HepG2 (cell line): ENCODE data around the gene PPEF2. TPM values are rescaled to one million over a fixed set of nuclear protein-coding genes. Genes with fewer than 3 reads are reported as not detected.
"Not testable (repeated sequence)": the region's sequence is repeated elsewhere in the genome, so short reads cannot be mapped to it uniquely, and the experiment has no call there.

Experiments
- CEBPB ChIP-seq: IDR thresholded peaks from 2 replicates; pipeline ENCODE4 v1.6.1; 2011; ENCODE audit warnings: low read depth, low read length, improper control_type of control experiment, borderline replicate concordance
- CEBPG ChIP-seq: IDR thresholded peaks from 2 replicates; pipeline ENCODE4 v1.6.1; 2016
- FOXA3 ChIP-seq: IDR thresholded peaks from 2 replicates; pipeline ENCODE4 v1.6.1; 2016; ENCODE audit warnings: missing genetic modification reagents, missing compliant biosample characterization
- GABPA ChIP-seq, 2 experiments: IDR thresholded peaks; 2 replicates each; pipeline ENCODE4 v1.6.1; 2011 to 2016; ENCODE audit warnings: low read depth in 2 of 2, low read length in 1 of 2, missing biosample characterization in 1 of 2, missing genetic modification characterization in 1 of 2
- KAT8 ChIP-seq: IDR thresholded peaks from 2 replicates; pipeline ENCODE4 v1.6.1; 2016; ENCODE audit warnings: missing genetic modification reagents, missing compliant biosample characterization
- KLF16 ChIP-seq, 2 experiments: sonication (generic) in 1 of 2; formaldehyde crosslinking in 1 of 2; IDR thresholded peaks; 2 replicates each; pipeline versions ENCODE4 v1.6.1 to v1.8.0; 2016 to 2023; ENCODE audit warnings: missing genetic modification reagents in 2 of 2, missing compliant biosample characterization in 1 of 2
- MAFF ChIP-seq: IDR thresholded peaks from 2 replicates; pipeline ENCODE4 v1.6.1; 2011; ENCODE audit warnings: low read depth, low read length, improper control_type of control experiment
- MAFK ChIP-seq, 2 experiments: IDR thresholded peaks in 1 of 2; conservative IDR thresholded peaks in 1 of 2; 2 replicates each; pipeline ENCODE4 v1.6.1; 2011; ENCODE audit warnings: improper control_type of control experiment in 2 of 2, low read length in 2 of 2
- PITX1 ChIP-seq: sonication (generic); formaldehyde crosslinking; IDR thresholded peaks from 2 replicates; pipeline ENCODE4 v1.5.1; 2020; ENCODE audit warnings: mild to moderate bottlenecking, missing genetic modification reagents
- POGZ ChIP-seq: sonication (generic); formaldehyde crosslinking; IDR thresholded peaks from 2 replicates; pipeline ENCODE4 v1.4.0; 2020; ENCODE audit warnings: mild to moderate bottlenecking, missing genetic modification reagents
- SMC3 ChIP-seq: IDR thresholded peaks from 2 replicates; pipeline ENCODE4 v1.6.1; 2011; ENCODE audit warnings: low read length, improper control_type of control experiment
- SOX6 ChIP-seq, 2 experiments: fragments of 450-650 bp in 1 of 2; sonication (generic) in 1 of 2; formaldehyde crosslinking in 1 of 2; IDR thresholded peaks; 2 replicates each; pipeline versions ENCODE4 v1.4.0 to v1.6.1; 2017 to 2020; ENCODE audit warnings: antibody characterized with exemption in 1 of 2, mild to moderate bottlenecking in 1 of 2, missing genetic modification reagents in 1 of 2
- STAG1 ChIP-seq: sonication (generic); formaldehyde crosslinking; IDR thresholded peaks from 2 replicates; pipeline ENCODE4 v1.4.0; 2020; ENCODE audit warnings: missing genetic modification reagents
- TARDBP ChIP-seq: sonication (generic); formaldehyde crosslinking; IDR thresholded peaks from 2 replicates; pipeline ENCODE4 v1.8.0; 2022; ENCODE audit warnings: mild to moderate bottlenecking, missing genetic modification reagents
- TEAD3 ChIP-seq: optimal IDR thresholded peaks from 2 replicates; pipeline ENCODE3; 2016; ENCODE audit warnings: borderline replicate concordance
- ZNF264 ChIP-seq: sonication (generic); formaldehyde crosslinking; IDR thresholded peaks from 2 replicates; pipeline ENCODE4 v1.4.0; 2020; ENCODE audit warnings: missing genetic modification reagents
- ZNF792 ChIP-seq: IDR thresholded peaks from 2 replicates; pipeline ENCODE4 v1.6.1; 2016
- polyA plus RNA-seq, 8 experiments: library from polyadenylated mRNA; depleted of rRNA in 3 of 8; stranded (reverse) in 7 of 8; unstranded in 1 of 8; fragments of >200 nt; fragmentation: Illumina TruSeq in 4 of 8; extraction: Trizol in 4 of 8; gene quantifications; 2 replicates each; pipeline versions ENCODE4 v1.2.1 to v1.2.3, GENCODE V29; 2011 to 2016; ENCODE audit warnings: low read depth in 4 of 8, missing spikeins in 1 of 8, mixed read lengths in 1 of 8; ENCODE audit not compliant: insufficient read depth in 1 of 8
- total RNA-seq, 5 experiments: library from RNA; depleted of rRNA; stranded (reverse); fragments of >200 nt; fragmentation: Illumina TruSeq; extraction: Trizol; gene quantifications; 2 replicates each; pipeline ENCODE4 v1.2.3, GENCODE V29; 2016; ENCODE audit warnings: low read depth in 1 of 5
- TF ChIP-seq, protein P1 (sequence below): IDR thresholded peaks from 2 replicates; pipeline ENCODE4 v1.4.0; 2020; ENCODE audit warnings: mild to moderate bottlenecking, missing genetic modification reagents
- TF ChIP-seq, protein P2 (sequence below): IDR thresholded peaks from 2 replicates; pipeline ENCODE4 v1.6.1; 2016
- TF ChIP-seq, protein P3 (sequence below), 2 experiments: sonication (generic) in 1 of 2; formaldehyde crosslinking in 1 of 2; IDR thresholded peaks; 2 replicates each; pipeline versions ENCODE4 v1.4.0 to v1.6.1; 2018 to 2020; ENCODE audit warnings: missing genetic modification reagents in 2 of 2, borderline replicate concordance in 1 of 2, low read depth in 1 of 2, mild to moderate bottlenecking in 1 of 2, missing biosample characterization in 1 of 2

Gene PPEF2
- total and polyA plus RNA-seq, 2 of the 13 experiments (the other 11 are each of a cell fraction or from before 2014, with no cell fraction given) = 0.01 TPM; not detected in 1

DNA sequence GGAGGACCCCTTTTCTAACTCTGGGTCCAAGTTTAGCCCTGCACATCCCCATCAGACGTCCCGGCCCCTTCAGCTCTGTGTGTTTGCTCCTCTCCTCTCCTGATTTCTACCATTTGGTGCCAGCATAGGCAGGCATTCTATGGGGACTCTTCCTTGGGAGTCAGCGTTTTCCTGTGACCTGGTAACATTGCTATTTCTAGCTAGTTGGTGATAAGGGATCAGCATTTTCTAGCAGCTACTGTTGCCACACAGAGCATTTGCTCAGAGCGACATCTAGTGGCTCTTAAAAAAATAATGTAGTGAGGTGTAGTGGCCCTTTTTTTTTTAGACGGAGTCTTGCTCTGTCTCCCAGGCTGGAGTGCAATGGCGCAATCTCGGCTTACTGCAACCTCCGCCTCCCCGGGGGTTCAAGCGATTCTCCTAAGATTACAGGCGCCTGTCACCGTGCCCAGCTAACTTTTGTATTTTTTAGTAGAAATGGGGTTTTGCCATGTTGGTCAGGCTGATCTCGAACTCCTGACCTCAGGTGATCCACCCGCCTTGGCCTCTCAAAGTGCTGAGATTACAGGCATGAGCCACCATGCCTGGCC, 54.0 kb downstream of the PPEF2 start (continued):
- TF ChIP-seq KLF16 (CRISPR knock-in tag; IDR thresholded peaks at IDR 0.05) (0 out of 4 replicates have a peak, but pooled peaks of 1 of the 2 experiments have one; percentile 23), CEBPG (peak; percentile 54; the same call in 1 of the 2 replicates), POGZ (CRISPR knock-in tag) (0 out of 2 replicates have a peak, but pooled peaks have one; percentile 21), CEBPB (peak; percentile 69), KAT8 (peak; percentile 25; the same call in 1 of the 2 replicates), TARDBP (CRISPR knock-in tag) (peak; percentile 23; the same call in 1 of the 2 replicates), FOXA3 (CRISPR knock-in tag) (0 out of 2 replicates have a peak, but pooled peaks have one; percentile 17), PITX1 (CRISPR knock-in tag) (peak; percentile 41; the same call in 1 of the 2 replicates), STAG1 (CRISPR knock-in tag) (peak; percentile 82), MAFK (conservative IDR thresholded peaks at IDR 0.05 in 1 of 2, IDR thresholded peaks at IDR 0.05 in 1 of 2; ENCODE audit: low read length in 2 of 2) (peak; percentile 69), ZNF264 (0 out of 2 replicates have a peak, but pooled peaks have one; percentile 26), SMC3 (peak; percentile 64), GABPA (CRISPR knock-in tag; IDR thresholded peaks at IDR 0.05; ENCODE audit: low read depth) (peak; percentile 26; the same call in 1 of the 2 replicates), SOX6 (CRISPR knock-in tag; IDR thresholded peaks at IDR 0.05) (0 out of 2 replicates have a peak, but pooled peaks have one; percentile 26), ZNF792 (CRISPR knock-in tag) (0 out of 2 replicates have a peak, but pooled peaks have one; percentile 31), MAFF (peak; percentile 73), TEAD3 (CRISPR knock-in tag) (peak; percentile 8)
- TF ChIP-seq, protein P1, sequence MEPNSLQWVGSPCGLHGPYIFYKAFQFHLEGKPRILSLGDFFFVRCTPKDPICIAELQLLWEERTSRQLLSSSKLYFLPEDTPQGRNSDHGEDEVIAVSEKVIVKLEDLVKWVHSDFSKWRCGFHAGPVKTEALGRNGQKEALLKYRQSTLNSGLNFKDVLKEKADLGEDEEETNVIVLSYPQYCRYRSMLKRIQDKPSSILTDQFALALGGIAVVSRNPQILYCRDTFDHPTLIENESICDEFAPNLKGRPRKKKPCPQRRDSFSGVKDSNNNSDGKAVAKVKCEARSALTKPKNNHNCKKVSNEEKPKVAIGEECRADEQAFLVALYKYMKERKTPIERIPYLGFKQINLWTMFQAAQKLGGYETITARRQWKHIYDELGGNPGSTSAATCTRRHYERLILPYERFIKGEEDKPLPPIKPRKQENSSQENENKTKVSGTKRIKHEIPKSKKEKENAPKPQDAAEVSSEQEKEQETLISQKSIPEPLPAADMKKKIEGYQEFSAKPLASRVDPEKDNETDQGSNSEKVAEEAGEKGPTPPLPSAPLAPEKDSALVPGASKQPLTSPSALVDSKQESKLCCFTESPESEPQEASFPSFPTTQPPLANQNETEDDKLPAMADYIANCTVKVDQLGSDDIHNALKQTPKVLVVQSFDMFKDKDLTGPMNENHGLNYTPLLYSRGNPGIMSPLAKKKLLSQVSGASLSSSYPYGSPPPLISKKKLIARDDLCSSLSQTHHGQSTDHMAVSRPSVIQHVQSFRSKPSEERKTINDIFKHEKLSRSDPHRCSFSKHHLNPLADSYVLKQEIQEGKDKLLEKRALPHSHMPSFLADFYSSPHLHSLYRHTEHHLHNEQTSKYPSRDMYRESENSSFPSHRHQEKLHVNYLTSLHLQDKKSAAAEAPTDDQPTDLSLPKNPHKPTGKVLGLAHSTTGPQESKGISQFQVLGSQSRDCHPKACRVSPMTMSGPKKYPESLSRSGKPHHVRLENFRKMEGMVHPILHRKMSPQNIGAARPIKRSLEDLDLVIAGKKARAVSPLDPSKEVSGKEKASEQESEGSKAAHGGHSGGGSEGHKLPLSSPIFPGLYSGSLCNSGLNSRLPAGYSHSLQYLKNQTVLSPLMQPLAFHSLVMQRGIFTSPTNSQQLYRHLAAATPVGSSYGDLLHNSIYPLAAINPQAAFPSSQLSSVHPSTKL (CRISPR knock-in tag) = 0 out of 2 replicates have a peak, but pooled peaks have one; percentile 30
- TF ChIP-seq, protein P2, sequence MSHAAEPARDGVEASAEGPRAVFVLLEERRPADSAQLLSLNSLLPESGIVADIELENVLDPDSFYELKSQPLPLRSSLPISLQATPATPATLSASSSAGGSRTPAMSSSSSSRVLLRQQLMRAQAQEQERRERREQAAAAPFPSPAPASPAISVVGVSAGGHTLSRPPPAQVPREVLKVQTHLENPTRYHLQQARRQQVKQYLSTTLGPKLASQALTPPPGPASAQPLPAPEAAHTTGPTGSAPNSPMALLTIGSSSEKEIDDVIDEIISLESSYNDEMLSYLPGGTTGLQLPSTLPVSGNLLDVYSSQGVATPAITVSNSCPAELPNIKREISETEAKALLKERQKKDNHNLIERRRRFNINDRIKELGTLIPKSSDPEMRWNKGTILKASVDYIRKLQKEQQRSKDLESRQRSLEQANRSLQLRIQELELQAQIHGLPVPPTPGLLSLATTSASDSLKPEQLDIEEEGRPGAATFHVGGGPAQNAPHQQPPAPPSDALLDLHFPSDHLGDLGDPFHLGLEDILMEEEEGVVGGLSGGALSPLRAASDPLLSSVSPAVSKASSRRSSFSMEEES (CRISPR knock-in tag) = 0 out of 2 replicates have a peak, but pooled peaks have one; percentile 26
- TF ChIP-seq, protein P3, sequence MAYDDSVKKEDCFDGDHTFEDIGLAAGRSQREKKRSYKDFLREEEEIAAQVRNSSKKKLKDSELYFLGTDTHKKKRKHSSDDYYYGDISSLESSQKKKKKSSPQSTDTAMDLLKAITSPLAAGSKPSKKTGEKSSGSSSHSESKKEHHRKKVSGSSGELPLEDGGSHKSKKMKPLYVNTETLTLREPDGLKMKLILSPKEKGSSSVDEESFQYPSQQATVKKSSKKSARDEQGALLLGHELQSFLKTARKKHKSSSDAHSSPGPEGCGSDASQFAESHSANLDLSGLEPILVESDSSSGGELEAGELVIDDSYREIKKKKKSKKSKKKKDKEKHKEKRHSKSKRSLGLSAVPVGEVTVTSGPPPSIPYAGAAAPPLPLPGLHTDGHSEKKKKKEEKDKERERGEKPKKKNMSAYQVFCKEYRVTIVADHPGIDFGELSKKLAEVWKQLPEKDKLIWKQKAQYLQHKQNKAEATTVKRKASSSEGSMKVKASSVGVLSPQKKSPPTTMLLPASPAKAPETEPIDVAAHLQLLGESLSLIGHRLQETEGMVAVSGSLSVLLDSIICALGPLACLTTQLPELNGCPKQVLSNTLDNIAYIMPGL (CRISPR knock-in tag; IDR thresholded peaks at IDR 0.05; ENCODE audit: borderline replicate concordance in 1 of 2, low read depth in 1 of 2) = 0 out of 4 replicates have a peak, but pooled peaks of 1 of the 2 experiments have one; percentile 58
- TF ChIP-seq GABPA (IDR thresholded peaks at IDR 0.05; ENCODE audit: low read depth, low read length); SOX6 (IDR thresholded peaks at IDR 0.05): not testable (repeated sequence)
